Adrenal gland (tissue), 19 donors: Measurements from ENCODE around the gene DYNLRB2. TPM values are rescaled to one million over a fixed set of nuclear protein-coding genes. Genes with fewer than 3 reads are reported as not detected.
A peak's percentile ranks its signal among the peaks of the same experiment; 100 is the strongest.

Source experiments
- DNase-seq, 7 donors: peaks; one replicate each; pipeline ENCODE4 v3.0.0-alpha.2; 2019 to 2020
- H3K27ac ChIP-seq, 5 donors: fragments of 200-600 bp; sonication (generic) in 4 of 5; 1 replicate in 3 of 5; 2 replicates in 2 of 5; pipeline versions ENCODE4 v1.5.1 to v1.8.0; 2016 to 2020; ENCODE audit warnings: mild to moderate bottlenecking in 1 of 5
- H3K27me3 ChIP-seq: fragments of 200-600 bp; 2 replicates; pipeline ENCODE4 v1.8.0; 2021
- H3K36me3 ChIP-seq, 2 donors: fragments of 200-600 bp; replicated peaks in 1 of 2; 1 replicate in 1 of 2; 2 replicates in 1 of 2; pipeline versions ENCODE4 v1.5.1 to v1.8.0; 2018 to 2022
- H3K4me1 ChIP-seq, 2 donors: fragments of 200-600 bp; replicated peaks in 1 of 2; 1 replicate in 1 of 2; 2 replicates in 1 of 2; pipeline versions ENCODE4 v1.5.1 to v1.8.0; 2018 to 2021
- H3K4me3 ChIP-seq, 4 donors: fragments of 200-600 bp; sonication (generic) in 3 of 4; one replicate each; pipeline ENCODE4 v1.5.1; 2016 to 2018
- H3K9me3 ChIP-seq, 3 donors: fragments of 200-600 bp; sonication (generic) in 1 of 3; replicated peaks in 1 of 3; 1 replicate in 2 of 3; 2 replicates in 1 of 3; pipeline versions ENCODE4 v1.5.1 to v1.8.0; 2016 to 2021
- CTCF ChIP-seq, 6 experiments: fragments of 450-650 bp in 4 of 6; fragments of 200-600 bp in 2 of 6; sonication (generic) in 1 of 6; IDR thresholded peaks; 1 replicate in 5 of 6; 2 replicates in 1 of 6; pipeline versions ENCODE4 v1.5.1 to v1.8.0; 2016 to 2021; ENCODE audit warnings: antibody characterized with exemption in 6 of 6, mild to moderate bottlenecking in 2 of 6, moderate library complexity in 1 of 6
- POLR2A ChIP-seq, 2 donors: fragments of 450-650 bp; IDR thresholded peaks; one replicate each; pipeline ENCODE4 v1.6.1; 2017; ENCODE audit warnings: antibody characterized with exemption in 2 of 2, mild to moderate bottlenecking in 2 of 2, moderate library complexity in 1 of 2
- WGBS, 4 donors: extraction: QIAGEN DNeasy Blood & Tissue Kit in 2 of 4; methylation state at CpG; one replicate each; pipeline versions ENCODE4 v1.1.5 to v1.1.7; 2013 to 2017; 5-methylcytosine and 5-hydroxymethylcytosine counted together
- intact Hi-C, 2 donors: fragments of 100-400 bp; cut with DNase I; formaldehyde crosslinking; loops; one replicate each; pipeline versions ENCODE4 v1.14.1 to v1.15.0; 2022 to 2023
- long read RNA-seq, 10 donors: library from polyadenylated mRNA in 3 of 10; unstranded in 2 of 10; stranded (forward) in 1 of 10; transcript quantifications; one replicate each; pipeline ENCODE4 v2.0.0 and lab custom pipeline, GENCODE V29; 2021 to 2026
- polyA plus RNA-seq, 3 donors: library from polyadenylated mRNA; stranded (reverse); fragments of 200-250 nt in 2 of 3; fragments of 350-450 nt in 1 of 3; fragmentation: Illumina TruSeq in 1 of 3; extraction: RNeasy Lipid Tissue Mini Kit (QIAGEN cat#74804) in 1 of 3; gene quantifications; one replicate each; pipeline ENCODE4 v1.2.3, GENCODE V29; 2013 to 2014
- total RNA-seq, 9 donors: library from RNA; depleted of rRNA in 4 of 9; stranded (reverse); fragments of >200 nt in 4 of 9; fragments of 120-200 nt in 1 of 9; fragmentation: NEBNext Ultra II Directional in 1 of 9; extraction: Animal tissue kit (Norgen Biotek cat#: 25700) in 1 of 9; gene quantifications; one replicate each; pipeline versions ENCODE4 v1.1.0 to v1.2.4, GENCODE V29; 2013 to 2023
- donor health status: healthy with polysubstance abuse.
- donor health status: Bipolar disorder and iron deficiency.
- donor health status: DM: yes; HTN: yes; CAD: no.
- donor health status: DM: no; HTN: no; CAD: no.
- donor health status: DM: no; HTN: no; CAD: no.
- donor health status: DM: yes; HTN: yes; CAD: no.

DYNLRB2 gene
- 1 to 10 TPM in 8 of 9 donors, not detected in 1; 1.5 to 4.1 (median 2.5) TPM for total RNA-seq
- 1 to 10 TPM; 1.4 to 6.4 (median 5.7) TPM for polyA plus RNA-seq
- long read RNA-seq, donor 1, partial matches to known transcripts = 0 of 1 reads
- long read RNA-seq, donor 1, other reads (novel, unspliced or antisense) = 0 of 1 reads
- long read RNA-seq, donor 2, partial matches to known transcripts = 0 of 2 reads
- long read RNA-seq, donor 2, other reads (novel, unspliced or antisense) = 0 of 2 reads
- long read RNA-seq, donor 3, partial matches to known transcripts = 0 of 1 reads
- long read RNA-seq, donor 3, other reads (novel, unspliced or antisense) = 0 of 1 reads
- long read RNA-seq, donor 4, partial matches to known transcripts = 1 of 6 reads
- long read RNA-seq, donor 4, other reads (novel, unspliced or antisense) = 1 of 6 reads
- long read RNA-seq, donor 5, partial matches to known transcripts = 0 of 3 reads
- long read RNA-seq, donor 5, other reads (novel, unspliced or antisense) = 0 of 3 reads
- long read RNA-seq, donor 6, partial matches to known transcripts = 0 of 3 reads
- long read RNA-seq, donor 6, other reads (novel, unspliced or antisense) = 1 of 3 reads
- long read RNA-seq, donor 7 = 0 reads
- long read RNA-seq, donor 8, partial matches to known transcripts = 0 of 5 reads
- long read RNA-seq, donor 8, other reads (novel, unspliced or antisense) = 0 of 5 reads
- long read RNA-seq, donor 9 = 0 reads
- long read RNA-seq, donor 10 = 0 reads

GRCh38 chr16:80540516-80541305 is at the start of gene DYNLRB2:
Gene DYNLRB2 (plus strand): TSS chr16:80540993. CDS start chr16:80541077, 84 bp downstream.
- TF ChIP-seq POLR2A (IDR thresholded peaks at IDR 0.05) (no peak), CTCF (IDR thresholded peaks at IDR 0.05) (no peak)
- DNase-seq = peak; percentile 92 to 96 (median 94)
- intact Hi-C loops = loop anchor here in 1 of 2 donors (10.0 kb wide), 1 partner anchor 284 kb away; no protein-coding TSS in a partner anchor

DNA sequence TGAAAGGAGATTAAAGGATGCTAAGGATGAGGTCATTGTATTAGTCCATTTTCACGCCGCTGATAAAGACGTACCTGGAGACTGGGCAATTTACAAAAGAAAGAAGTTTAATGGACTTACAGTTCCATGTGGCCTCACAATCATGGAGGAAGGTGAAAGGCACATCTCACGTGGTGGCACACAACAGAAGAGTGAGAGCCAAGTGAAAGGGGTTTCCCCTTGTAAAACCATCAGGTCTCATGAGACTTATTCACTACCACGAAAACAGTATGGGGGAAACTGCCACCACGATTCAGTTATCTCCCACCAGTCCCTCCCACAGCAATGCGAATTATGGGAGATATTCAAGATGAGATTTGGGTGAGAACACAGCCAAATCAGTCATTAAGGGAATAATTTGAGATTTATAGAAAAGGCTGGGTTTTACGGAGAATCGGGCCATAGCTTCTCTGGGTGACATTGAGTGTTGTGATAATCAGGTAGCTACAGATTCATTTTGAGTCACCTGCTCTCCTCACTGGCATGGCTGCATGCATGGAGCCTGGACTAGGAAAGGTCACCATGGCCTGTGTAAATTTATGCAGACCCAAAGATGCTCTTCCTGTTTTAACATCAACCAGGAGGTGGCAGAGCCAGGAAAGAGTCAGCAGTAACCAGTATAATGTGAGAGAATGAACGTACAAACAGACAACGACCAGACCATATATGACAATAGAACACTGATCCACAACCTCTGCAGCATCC is 40.5 kb upstream of the DYNLRB2 start:
- Histone ChIP-seq H3K4me1 (no peaks in the 10 kb centered on the region), H3K4me3 (no peak overlapping the region), H3K9me3 (no peaks in the 10 kb centered on the region), H3K27ac (no peak overlapping the region), H3K27me3 (no peaks in the 10 kb centered on the region), H3K36me3 (no peaks in the 10 kb centered on the region)
- 69 to 76% (median 73%) methylated on average over 11 of the region's 11 CpGs for WGBS, 4 donors
- intact Hi-C loops = no loop called here
- DNase-seq = no peak
- no peak for TF ChIP-seq CTCF (IDR thresholded peaks at IDR 0.05)

More at GRCh38 chr16:80540516-80541305, at the start of gene DYNLRB2:
- H3K36me3 ChIP-seq = no peaks in the 10 kb centered on the region
- peak within 1 kb of the TSS in 3 of 4 donors; percentile 42 to 72 (median 44) for H3K4me3 ChIP-seq
- peaks cover 0 to 6% of the 10 kb centered on the region in 2 donors for H3K4me1 ChIP-seq
- H3K27me3 ChIP-seq = peaks cover 7% of the 10 kb centered on the region
- no peaks in the 10 kb centered on the region for H3K9me3 ChIP-seq
- 1 to 7% (median 2%) methylated on average over 11 to 55 of the region's 55 CpGs for WGBS, 4 donors
- peak within 1 kb of the TSS in 3 of 5 donors; percentile 30 to 76 (median 48) for H3K27ac ChIP-seq

DNA sequence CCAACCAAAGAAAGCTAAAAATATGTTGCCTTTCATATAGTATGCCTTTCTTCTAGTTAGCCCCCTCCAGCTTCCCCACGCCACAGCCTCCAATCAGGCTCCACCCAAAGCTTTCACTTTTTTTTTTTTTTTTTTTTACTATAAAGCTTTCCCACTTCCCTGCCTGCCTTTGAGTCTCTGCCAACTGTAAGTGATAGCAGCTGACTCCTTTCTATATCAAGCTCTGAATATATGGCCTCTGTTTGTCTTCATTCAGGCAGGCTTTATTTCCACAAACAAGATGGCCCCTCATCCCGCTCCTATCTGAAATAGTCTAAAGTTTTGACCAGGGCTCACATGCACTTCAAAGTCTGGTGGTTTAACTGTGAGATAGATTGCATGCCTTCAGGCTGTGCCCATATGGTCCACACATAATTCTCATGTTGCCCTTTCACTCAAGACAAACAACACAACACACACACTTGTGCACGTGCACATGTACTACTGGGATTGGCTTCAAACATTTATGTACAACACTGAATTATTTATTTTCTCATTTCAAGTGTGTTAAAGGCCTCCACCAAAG is 39.8 kb upstream of the DYNLRB2 start:
- TF ChIP-seq POLR2A (IDR thresholded peaks at IDR 0.05) (no peak), CTCF (IDR thresholded peaks at IDR 0.05) (no peak)
- no peak overlapping the region for H3K4me3 ChIP-seq
- intact Hi-C loops = no loop called here
- H3K9me3 ChIP-seq = no peaks in the 10 kb centered on the region
- no peaks in the 10 kb centered on the region for H3K4me1 ChIP-seq
- no peak for DNase-seq
- no peaks in the 10 kb centered on the region for H3K36me3 ChIP-seq
- WGBS, 4 donors = 85 to 93% (median 89%) methylated on average over 3 of the region's 3 CpGs
- no peaks in the 10 kb centered on the region for H3K27me3 ChIP-seq
- no peak overlapping the region for H3K27ac ChIP-seq
